PFSK-1 (cell line): ENCODE results near the gene ZNF318.

Experiments
- POLR2AphosphoS5 ChIP-seq: IDR thresholded peaks from 2 replicates; pipeline ENCODE4 v1.6.1; 2012; ENCODE audit warnings: low read depth, mild to moderate bottlenecking, control low read depth, low read length, moderate library complexity
- TAF1 ChIP-seq: IDR thresholded peaks from 2 replicates; pipeline ENCODE4 v1.6.1; 2012; ENCODE audit warnings: low read length, control low read depth, borderline replicate concordance; ENCODE audit not compliant: insufficient read depth
- TF ChIP-seq, protein P1 (sequence below), 2 experiments: IDR thresholded peaks; 2 replicates each; pipeline versions ENCODE4 v1.6.1 to v1.8.0; 2011 to 2012; ENCODE audit warnings: low read depth in 2 of 2, low read length in 2 of 2, control low read depth in 1 of 2, inconsistent platforms in 1 of 2, mild to moderate bottlenecking in 1 of 2, moderate library complexity in 1 of 2; ENCODE audit not compliant: insufficient read depth in 1 of 2

DNA sequence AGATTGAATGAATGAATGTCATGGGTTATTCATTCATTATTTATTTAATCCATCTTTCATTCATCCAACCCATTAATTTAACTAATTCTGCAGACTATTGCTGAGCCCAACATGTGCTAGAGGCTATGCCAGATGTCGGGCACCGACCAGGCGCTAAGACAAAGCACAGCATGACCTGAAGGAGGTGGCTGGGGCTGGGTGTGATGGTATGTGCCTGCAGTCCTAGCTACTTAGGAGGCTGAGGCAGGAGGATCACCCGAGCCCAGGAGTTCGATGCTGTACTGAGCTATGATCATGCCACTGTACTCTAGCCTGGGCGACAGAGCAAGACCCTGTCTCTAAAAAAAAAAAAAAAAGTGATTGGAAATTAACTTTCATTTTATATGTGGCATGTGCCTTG, 77.1 kb downstream of the ZNF318 start:
- TF ChIP-seq, protein P1, sequence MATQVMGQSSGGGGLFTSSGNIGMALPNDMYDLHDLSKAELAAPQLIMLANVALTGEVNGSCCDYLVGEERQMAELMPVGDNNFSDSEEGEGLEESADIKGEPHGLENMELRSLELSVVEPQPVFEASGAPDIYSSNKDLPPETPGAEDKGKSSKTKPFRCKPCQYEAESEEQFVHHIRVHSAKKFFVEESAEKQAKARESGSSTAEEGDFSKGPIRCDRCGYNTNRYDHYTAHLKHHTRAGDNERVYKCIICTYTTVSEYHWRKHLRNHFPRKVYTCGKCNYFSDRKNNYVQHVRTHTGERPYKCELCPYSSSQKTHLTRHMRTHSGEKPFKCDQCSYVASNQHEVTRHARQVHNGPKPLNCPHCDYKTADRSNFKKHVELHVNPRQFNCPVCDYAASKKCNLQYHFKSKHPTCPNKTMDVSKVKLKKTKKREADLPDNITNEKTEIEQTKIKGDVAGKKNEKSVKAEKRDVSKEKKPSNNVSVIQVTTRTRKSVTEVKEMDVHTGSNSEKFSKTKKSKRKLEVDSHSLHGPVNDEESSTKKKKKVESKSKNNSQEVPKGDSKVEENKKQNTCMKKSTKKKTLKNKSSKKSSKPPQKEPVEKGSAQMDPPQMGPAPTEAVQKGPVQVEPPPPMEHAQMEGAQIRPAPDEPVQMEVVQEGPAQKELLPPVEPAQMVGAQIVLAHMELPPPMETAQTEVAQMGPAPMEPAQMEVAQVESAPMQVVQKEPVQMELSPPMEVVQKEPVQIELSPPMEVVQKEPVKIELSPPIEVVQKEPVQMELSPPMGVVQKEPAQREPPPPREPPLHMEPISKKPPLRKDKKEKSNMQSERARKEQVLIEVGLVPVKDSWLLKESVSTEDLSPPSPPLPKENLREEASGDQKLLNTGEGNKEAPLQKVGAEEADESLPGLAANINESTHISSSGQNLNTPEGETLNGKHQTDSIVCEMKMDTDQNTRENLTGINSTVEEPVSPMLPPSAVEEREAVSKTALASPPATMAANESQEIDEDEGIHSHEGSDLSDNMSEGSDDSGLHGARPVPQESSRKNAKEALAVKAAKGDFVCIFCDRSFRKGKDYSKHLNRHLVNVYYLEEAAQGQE (IDR thresholded peaks at IDR 0.05; ENCODE audit: insufficient read depth in 1 of 2, low read depth in 2 of 2, low read length in 2 of 2): no peak
- no peak for TF ChIP-seq TAF1
- no peak for TF ChIP-seq POLR2AphosphoS5
